ENCODE measurements around the gene TNIK.

The TNIK gene

DNA sequence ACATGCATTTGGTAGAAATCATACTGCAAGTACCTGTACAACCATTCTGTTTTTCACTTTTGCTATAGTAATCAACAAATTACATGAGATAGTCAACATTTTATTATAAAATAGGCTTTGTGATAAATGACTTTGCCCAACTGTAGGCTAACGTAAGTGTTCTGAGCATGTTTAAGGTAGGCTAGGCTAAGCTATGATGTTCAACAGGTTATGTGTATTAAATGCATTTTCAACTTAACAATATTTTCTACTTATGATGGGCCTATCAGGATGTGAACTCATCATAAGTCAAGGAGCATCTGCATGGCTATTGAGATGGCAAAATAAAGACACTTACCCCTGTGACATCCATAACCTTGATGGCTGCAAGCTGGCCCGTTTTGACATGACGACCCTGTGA is 232.4 kb downstream of the TNIK start:
- TF ChIP-seq EZH2phosphoT487 (IDR thresholded peaks at IDR 0.05; ENCODE audit: borderline replicate concordance, low read length): no peak
- TF ChIP-seq, protein P1, sequence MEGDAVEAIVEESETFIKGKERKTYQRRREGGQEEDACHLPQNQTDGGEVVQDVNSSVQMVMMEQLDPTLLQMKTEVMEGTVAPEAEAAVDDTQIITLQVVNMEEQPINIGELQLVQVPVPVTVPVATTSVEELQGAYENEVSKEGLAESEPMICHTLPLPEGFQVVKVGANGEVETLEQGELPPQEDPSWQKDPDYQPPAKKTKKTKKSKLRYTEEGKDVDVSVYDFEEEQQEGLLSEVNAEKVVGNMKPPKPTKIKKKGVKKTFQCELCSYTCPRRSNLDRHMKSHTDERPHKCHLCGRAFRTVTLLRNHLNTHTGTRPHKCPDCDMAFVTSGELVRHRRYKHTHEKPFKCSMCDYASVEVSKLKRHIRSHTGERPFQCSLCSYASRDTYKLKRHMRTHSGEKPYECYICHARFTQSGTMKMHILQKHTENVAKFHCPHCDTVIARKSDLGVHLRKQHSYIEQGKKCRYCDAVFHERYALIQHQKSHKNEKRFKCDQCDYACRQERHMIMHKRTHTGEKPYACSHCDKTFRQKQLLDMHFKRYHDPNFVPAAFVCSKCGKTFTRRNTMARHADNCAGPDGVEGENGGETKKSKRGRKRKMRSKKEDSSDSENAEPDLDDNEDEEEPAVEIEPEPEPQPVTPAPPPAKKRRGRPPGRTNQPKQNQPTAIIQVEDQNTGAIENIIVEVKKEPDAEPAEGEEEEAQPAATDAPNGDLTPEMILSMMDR (IDR thresholded peaks at IDR 0.05; ENCODE audit: low read depth, low read length, poor library complexity, severe bottlenecking): no peak
- no peaks in the 10 kb centered on the region for H3F3A ChIP-seq (ENCODE audit: control insufficient read depth, insufficient read depth)
- H3K27me3 ChIP-seq (ENCODE audit: control insufficient read depth, low read length): no peaks in the 10 kb centered on the region
- no peaks in the 10 kb centered on the region for H4K20me1 ChIP-seq (ENCODE audit: control insufficient read depth, insufficient read depth, low read depth, low read length)
- no peak overlapping the region for H3K4me2 ChIP-seq (ENCODE audit: low read length)
- H3K9me2 ChIP-seq (replicated peaks; ENCODE audit: control insufficient read depth, low read length): no peaks in the 10 kb centered on the region
- no peaks in the 10 kb centered on the region for H3K4me1 ChIP-seq (ENCODE audit: control insufficient read depth, low read length)
- no peaks in the 10 kb centered on the region for H3K36me3 ChIP-seq (ENCODE audit: control insufficient read depth, low read length)
- no peaks in the 10 kb centered on the region for H3K9me3 ChIP-seq (ENCODE audit: control insufficient read depth, insufficient read depth, low read length)
- H3K4me3 ChIP-seq (ENCODE audit: low read length): no peak overlapping the region
- no peak overlapping the region for H3K27ac ChIP-seq (ENCODE audit: low read depth, low read length)
- no peaks in the 10 kb centered on the region for H3K79me2 ChIP-seq (ENCODE audit: control insufficient read depth, low read length)

DNA sequence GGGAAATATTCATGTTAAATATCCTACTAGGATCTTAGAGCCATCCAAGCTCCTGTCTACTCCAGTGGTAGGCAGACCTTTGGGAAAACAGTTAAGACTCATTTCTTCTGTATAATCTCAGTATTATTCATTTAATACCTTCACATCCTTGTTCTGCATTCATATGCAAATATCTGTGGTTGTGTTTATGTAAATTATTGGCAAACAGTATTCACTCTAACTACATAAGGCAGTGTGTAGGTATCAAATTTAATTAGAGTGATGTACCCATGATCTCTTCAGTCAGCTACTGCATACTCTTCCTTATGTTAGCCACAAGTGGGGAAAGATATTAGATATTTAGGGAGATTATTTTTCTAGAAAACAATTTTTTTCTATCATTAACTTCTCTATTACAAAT is 232.8 kb downstream of the TNIK start:
- Histone ChIP-seq H3K4me2 (ENCODE audit: low read length) (no peak overlapping the region), H3K9me3 (ENCODE audit: control insufficient read depth, insufficient read depth, low read length) (no peaks in the 10 kb centered on the region), H3K4me3 (ENCODE audit: low read length) (no peak overlapping the region), H3K36me3 (ENCODE audit: control insufficient read depth, low read length) (no peaks in the 10 kb centered on the region), H4K20me1 (ENCODE audit: control insufficient read depth, insufficient read depth, low read depth, low read length) (no peaks in the 10 kb centered on the region), H3K4me1 (ENCODE audit: control insufficient read depth, low read length) (no peaks in the 10 kb centered on the region), H3K27ac (ENCODE audit: low read depth, low read length) (no peak overlapping the region), H3F3A (ENCODE audit: control insufficient read depth, insufficient read depth) (no peaks in the 10 kb centered on the region), H3K79me2 (ENCODE audit: control insufficient read depth, low read length) (no peaks in the 10 kb centered on the region), H3K9me2 (replicated peaks; ENCODE audit: control insufficient read depth, low read length) (no peaks in the 10 kb centered on the region), H3K27me3 (ENCODE audit: control insufficient read depth, low read length) (no peaks in the 10 kb centered on the region)
- TF ChIP-seq EZH2phosphoT487 (IDR thresholded peaks at IDR 0.05; ENCODE audit: borderline replicate concordance, low read length): no peak
- TF ChIP-seq, protein P1 (IDR thresholded peaks at IDR 0.05; ENCODE audit: low read depth, low read length, poor library complexity, severe bottlenecking): no peak

DNA sequence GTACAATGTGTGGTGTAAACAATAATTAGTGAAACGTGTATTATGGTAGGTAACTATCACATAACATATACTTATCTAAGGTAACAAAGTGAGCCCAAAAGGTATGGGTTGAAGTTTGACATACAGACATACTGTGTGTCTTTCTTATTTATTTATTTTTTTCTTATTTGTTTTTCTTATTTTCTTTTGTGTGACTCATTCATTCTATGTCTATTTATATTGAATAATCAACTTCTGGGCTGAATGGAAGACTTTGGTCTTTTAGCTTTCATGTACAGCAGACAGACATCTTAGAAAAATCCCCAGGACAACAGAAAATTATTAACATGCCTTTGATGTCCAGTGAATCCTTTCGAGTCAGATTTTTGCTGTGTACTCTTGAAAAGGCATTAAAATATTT is 233.4 kb downstream of the TNIK start:
- H3K4me3 ChIP-seq (ENCODE audit: low read length): no peak overlapping the region
- TF ChIP-seq EZH2phosphoT487 (IDR thresholded peaks at IDR 0.05; ENCODE audit: borderline replicate concordance, low read length): no peak
- TF ChIP-seq, protein P1 (IDR thresholded peaks at IDR 0.05; ENCODE audit: low read depth, low read length, poor library complexity, severe bottlenecking): no peak
- H3K9me3 ChIP-seq (ENCODE audit: control insufficient read depth, insufficient read depth, low read length): no peaks in the 10 kb centered on the region
- H3K36me3 ChIP-seq (ENCODE audit: control insufficient read depth, low read length): no peaks in the 10 kb centered on the region
- no peaks in the 10 kb centered on the region for H3F3A ChIP-seq (ENCODE audit: control insufficient read depth, insufficient read depth)
- H3K79me2 ChIP-seq (ENCODE audit: control insufficient read depth, low read length): no peaks in the 10 kb centered on the region
- H3K4me1 ChIP-seq (ENCODE audit: control insufficient read depth, low read length): no peaks in the 10 kb centered on the region
- no peaks in the 10 kb centered on the region for H3K9me2 ChIP-seq (replicated peaks; ENCODE audit: control insufficient read depth, low read length)
- no peaks in the 10 kb centered on the region for H4K20me1 ChIP-seq (ENCODE audit: control insufficient read depth, insufficient read depth, low read depth, low read length)
- H3K27me3 ChIP-seq (ENCODE audit: control insufficient read depth, low read length): no peaks in the 10 kb centered on the region
- no peak overlapping the region for H3K27ac ChIP-seq (ENCODE audit: low read depth, low read length)
- no peak overlapping the region for H3K4me2 ChIP-seq (ENCODE audit: low read length)

DNA sequence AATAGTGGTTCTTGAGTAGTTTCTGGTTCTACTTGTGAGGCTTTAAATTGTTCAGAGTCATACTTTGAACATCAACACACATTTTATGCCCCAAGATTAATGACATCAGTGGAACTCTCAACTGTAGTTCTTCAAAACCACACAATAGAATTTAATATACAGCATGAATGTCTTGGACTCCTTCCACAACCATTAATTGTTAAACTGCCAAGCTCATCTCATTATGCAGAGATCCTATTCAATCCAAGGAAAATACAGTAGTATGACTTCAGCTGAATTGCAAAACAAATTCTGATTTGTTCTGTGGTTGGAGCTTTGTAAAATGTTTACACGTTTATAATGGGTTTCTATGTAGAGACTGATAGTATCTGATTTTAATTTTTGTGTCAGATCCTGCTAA is 234.5 kb downstream of the TNIK start:
- H4K20me1 ChIP-seq (ENCODE audit: control insufficient read depth, insufficient read depth, low read depth, low read length): no peaks in the 10 kb centered on the region
- H3K79me2 ChIP-seq (ENCODE audit: control insufficient read depth, low read length): no peaks in the 10 kb centered on the region
- TF ChIP-seq, protein P1 (IDR thresholded peaks at IDR 0.05; ENCODE audit: low read depth, low read length, poor library complexity, severe bottlenecking): no peak
- no peak for TF ChIP-seq EZH2phosphoT487 (IDR thresholded peaks at IDR 0.05; ENCODE audit: borderline replicate concordance, low read length)
- H3K27me3 ChIP-seq (ENCODE audit: control insufficient read depth, low read length): no peaks in the 10 kb centered on the region
- H3K27ac ChIP-seq (ENCODE audit: low read depth, low read length): no peak overlapping the region
- H3K9me3 ChIP-seq (ENCODE audit: control insufficient read depth, insufficient read depth, low read length): no peaks in the 10 kb centered on the region
- no peaks in the 10 kb centered on the region for H3K4me1 ChIP-seq (ENCODE audit: control insufficient read depth, low read length)
- no peaks in the 10 kb centered on the region for H3K9me2 ChIP-seq (replicated peaks; ENCODE audit: control insufficient read depth, low read length)
- no peak overlapping the region for H3K4me3 ChIP-seq (ENCODE audit: low read length)
- no peaks in the 10 kb centered on the region for H3F3A ChIP-seq (ENCODE audit: control insufficient read depth, insufficient read depth)
- no peaks in the 10 kb centered on the region for H3K36me3 ChIP-seq (ENCODE audit: control insufficient read depth, low read length)
- no peak overlapping the region for H3K4me2 ChIP-seq (ENCODE audit: low read length)

Data from DOHH2 (cell line).